Caco-2 (cell line): Measurements from ENCODE around the gene CHRM2. TPM values are rescaled to one million over a fixed set of nuclear protein-coding genes. Genes with fewer than 3 reads are reported as not detected.

Experiments used
- BruUV-seq: library from RNA; stranded (reverse); fragments of 400-500 nt; replicated peaks from 2 replicates; lab custom pipeline; 2021; lab: Mats Ljungman, UMichigan
- CTCF ChIA-PET: fragments of 300-600 bp; sonication (Branson Sonifier 250); formaldehyde crosslinking; loops from one replicate; lab custom pipeline; 2022; ENCODE audit warnings: antibody characterized with exemption; lab: Charles Lee
- POLR2A ChIA-PET: fragments of 300-600 bp; sonication (Branson Sonifier 250); formaldehyde crosslinking; loops from one replicate; lab custom pipeline; 2022; ENCODE audit warnings: antibody characterized with exemption; lab: Charles Lee
- DNase-seq, 2 experiments: peaks; one replicate each; pipeline versions ENCODE4 v3.0.0 to v3.0.0-alpha.2; 2020 to 2022
- H3K27me3 ChIP-seq: replicated peaks from 2 replicates; pipeline ENCODE4 v1.6.0; 2011; ENCODE audit warnings: low read length; ENCODE audit not compliant: control insufficient read depth, insufficient read depth
- H3K36me3 ChIP-seq: 2 replicates; pipeline ENCODE4 v1.5.1; 2011; ENCODE audit warnings: low read length; ENCODE audit not compliant: control insufficient read depth, insufficient read depth
- H3K4me1 ChIP-seq: fragments of 250-450 bp; sonication (Bioruptor Pico); 2 replicates; pipeline ENCODE4 v1.5.1; 2020; ENCODE audit warnings: mild to moderate bottlenecking
- H3K4me3 ChIP-seq: 2 replicates; pipeline ENCODE4 v1.5.1; 2011; ENCODE audit warnings: low read depth, mild to moderate bottlenecking, control low read depth, low read length
- H3K9me3 ChIP-seq: fragments of 250-450 bp; sonication (Bioruptor Pico); 2 replicates; pipeline ENCODE4 v1.5.1; 2020; ENCODE audit warnings: mild to moderate bottlenecking, moderate library complexity
- H3K27ac Mint-ChIP-seq: one replicate; pipeline ENCODE4 v1.8.0; 2022; ENCODE audit warnings: mixed read lengths; ENCODE audit not compliant: unreplicated experiment
- H3K27me3 Mint-ChIP-seq: one replicate; pipeline ENCODE4 v1.8.0; 2022; ENCODE audit warnings: mixed read lengths; ENCODE audit not compliant: insufficient read depth, unreplicated experiment
- H3K36me3 Mint-ChIP-seq: one replicate; pipeline ENCODE4 v1.8.0; 2022; ENCODE audit warnings: mild to moderate bottlenecking, mixed read lengths; ENCODE audit not compliant: insufficient read depth, unreplicated experiment
- H3K4me1 Mint-ChIP-seq: one replicate; pipeline ENCODE4 v1.8.0; 2022; ENCODE audit warnings: low read depth, mixed read lengths; ENCODE audit not compliant: unreplicated experiment
- H3K4me3 Mint-ChIP-seq: one replicate; pipeline ENCODE4 v1.8.0; 2022; ENCODE audit warnings: mild to moderate bottlenecking, moderate library complexity, mixed read lengths; ENCODE audit not compliant: unreplicated experiment
- H3K9me3 Mint-ChIP-seq: one replicate; pipeline ENCODE4 v1.8.0; 2022; ENCODE audit warnings: mixed read lengths; ENCODE audit not compliant: unreplicated experiment
- intact Hi-C: fragments of 100-400 bp; cut with micrococcal nuclease; formaldehyde crosslinking; loops from one replicate; pipeline ENCODE4 v1.10.0; 2022; ENCODE audit not compliant: unreplicated experiment
- total RNA-seq: library from RNA; stranded (reverse); gene quantifications from 2 replicates; pipeline ENCODE4 v1.2.3, GENCODE V29; 2022
- TF ChIP-seq, protein P1 (sequence below), 2 experiments: fragments of 200-600 bp in 1 of 2; IDR thresholded peaks; 1 replicate in 1 of 2; 2 replicates in 1 of 2; pipeline versions ENCODE4 v1.5.1 to v1.8.0; 2011 to 2022; ENCODE audit warnings: antibody characterized with exemption in 1 of 2, control low read depth in 1 of 2, inconsistent platforms in 1 of 2, low read depth in 1 of 2, low read length in 1 of 2, mild to moderate bottlenecking in 1 of 2, moderate library complexity in 1 of 2; ENCODE audit not compliant: insufficient read depth in 1 of 2, severe bottlenecking in 1 of 2, unreplicated experiment in 1 of 2

Gene CHRM2
- total RNA-seq, 1 experiment from 2014 or later, result not detected

- Histone ChIP-seq H3K4me1 (no peaks in the 10 kb centered on the region), H3K36me3 (no peaks in the 10 kb centered on the region), H3K27me3 (no peaks in the 10 kb centered on the region), H3K9me3 (no peaks in the 10 kb centered on the region), H3K4me3 (no peak overlapping the region)
- Mint-ChIP-seq H3K27me3 (no peaks in the 10 kb centered on the region), H3K4me3 (no peak overlapping the region), H3K27ac (no peak overlapping the region), H3K36me3 (no peaks in the 10 kb centered on the region), H3K4me1 (no peaks in the 10 kb centered on the region), H3K9me3 (no peaks in the 10 kb centered on the region)
- ChIA-PET CTCF (interaction anchor here (0.6 to 0.7 kb wide), 2 partner anchors 195 to 497 kb away, joined by 3 read pairs; no protein-coding TSS in a partner anchor), POLR2A (no interaction called here)
- no TSS peak for BruUV-seq
- no peak for DNase-seq
- TF ChIP-seq, protein P1, sequence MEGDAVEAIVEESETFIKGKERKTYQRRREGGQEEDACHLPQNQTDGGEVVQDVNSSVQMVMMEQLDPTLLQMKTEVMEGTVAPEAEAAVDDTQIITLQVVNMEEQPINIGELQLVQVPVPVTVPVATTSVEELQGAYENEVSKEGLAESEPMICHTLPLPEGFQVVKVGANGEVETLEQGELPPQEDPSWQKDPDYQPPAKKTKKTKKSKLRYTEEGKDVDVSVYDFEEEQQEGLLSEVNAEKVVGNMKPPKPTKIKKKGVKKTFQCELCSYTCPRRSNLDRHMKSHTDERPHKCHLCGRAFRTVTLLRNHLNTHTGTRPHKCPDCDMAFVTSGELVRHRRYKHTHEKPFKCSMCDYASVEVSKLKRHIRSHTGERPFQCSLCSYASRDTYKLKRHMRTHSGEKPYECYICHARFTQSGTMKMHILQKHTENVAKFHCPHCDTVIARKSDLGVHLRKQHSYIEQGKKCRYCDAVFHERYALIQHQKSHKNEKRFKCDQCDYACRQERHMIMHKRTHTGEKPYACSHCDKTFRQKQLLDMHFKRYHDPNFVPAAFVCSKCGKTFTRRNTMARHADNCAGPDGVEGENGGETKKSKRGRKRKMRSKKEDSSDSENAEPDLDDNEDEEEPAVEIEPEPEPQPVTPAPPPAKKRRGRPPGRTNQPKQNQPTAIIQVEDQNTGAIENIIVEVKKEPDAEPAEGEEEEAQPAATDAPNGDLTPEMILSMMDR (IDR thresholded peaks at IDR 0.05; ENCODE audit: insufficient read depth in 1 of 2, low read depth in 1 of 2, low read length in 1 of 2, severe bottlenecking in 1 of 2, unreplicated experiment in 1 of 2), result peak; percentile 45 to 48
- intact Hi-C loops, result no loop called here
Observed at GRCh38 chr7:136874393-136875032, 6.1 kb downstream of the CHRM2 start.

GRCh38 chr7:136877509-136877908, 9.1 kb downstream of the CHRM2 start:
- TF ChIP-seq, protein P1 (IDR thresholded peaks at IDR 0.05; ENCODE audit: insufficient read depth in 1 of 2, low read depth in 1 of 2, low read length in 1 of 2, severe bottlenecking in 1 of 2, unreplicated experiment in 1 of 2), result no peak
- Histone ChIP-seq H3K9me3 (no peaks in the 10 kb centered on the region), H3K36me3 (no peaks in the 10 kb centered on the region), H3K4me3 (no peak overlapping the region), H3K4me1 (no peaks in the 10 kb centered on the region), H3K27me3 (no peaks in the 10 kb centered on the region)
- Mint-ChIP-seq H3K9me3 (no peaks in the 10 kb centered on the region), H3K27ac (no peak overlapping the region), H3K4me1 (no peaks in the 10 kb centered on the region), H3K4me3 (no peak overlapping the region), H3K27me3 (peaks cover 4% of the 10 kb centered on the region), H3K36me3 (no peaks in the 10 kb centered on the region)
- POLR2A ChIA-PET, result no interaction called here
- CTCF ChIA-PET, result no interaction called here
- intact Hi-C loops, result no loop called here
- no TSS peak for BruUV-seq
- DNase-seq, result no peak

DNA sequence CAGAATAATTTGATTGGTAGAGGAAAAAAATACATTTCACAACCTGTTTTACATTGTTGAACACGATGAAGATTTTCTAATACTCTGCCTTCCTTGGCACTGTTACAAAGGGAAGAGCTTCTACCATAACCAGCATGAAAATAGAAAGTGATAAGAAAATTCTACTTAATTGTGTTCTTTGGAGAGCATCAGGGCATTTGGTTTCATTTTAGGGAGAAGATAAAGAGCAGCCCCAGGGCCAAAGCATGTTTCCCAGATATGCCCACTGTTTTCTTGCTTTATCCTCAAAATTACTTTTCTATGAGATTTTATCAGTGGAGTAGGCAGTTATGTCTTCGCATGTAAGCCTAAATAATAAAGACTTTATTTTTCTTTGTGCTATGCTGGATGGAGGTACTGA, 9.5 kb downstream of the CHRM2 start:
- POLR2A ChIA-PET, result no interaction called here
- TF ChIP-seq, protein P1 (IDR thresholded peaks at IDR 0.05; ENCODE audit: insufficient read depth in 1 of 2, low read depth in 1 of 2, low read length in 1 of 2, severe bottlenecking in 1 of 2, unreplicated experiment in 1 of 2), result no peak
- Mint-ChIP-seq H3K4me3 (no peak overlapping the region), H3K36me3 (no peaks in the 10 kb centered on the region), H3K9me3 (no peaks in the 10 kb centered on the region), H3K27ac (no peak overlapping the region), H3K27me3 (peaks cover 4% of the 10 kb centered on the region), H3K4me1 (no peaks in the 10 kb centered on the region)
- H3K4me3 ChIP-seq, result no peak overlapping the region
- no peaks in the 10 kb centered on the region for H3K36me3 ChIP-seq
- BruUV-seq, result no TSS peak
- H3K27me3 ChIP-seq, result no peaks in the 10 kb centered on the region
- intact Hi-C loops, result no loop called here
- DNase-seq, result no peak
- no peaks in the 10 kb centered on the region for H3K9me3 ChIP-seq
- CTCF ChIA-PET, result no interaction called here
- no peaks in the 10 kb centered on the region for H3K4me1 ChIP-seq
